Endothelial cell of umbilical vein (primary cell): Measurements from ENCODE around the gene SPRED1.

ENCODE experiments used
- CTCF ChIP-seq, 2 donors: IDR thresholded peaks; 1 replicate in 1 of 2; 2 replicates in 1 of 2; pipeline ENCODE4 v1.5.1; 2011; ENCODE audit warnings: low read length in 2 of 2, mild to moderate bottlenecking in 2 of 2, moderate library complexity in 2 of 2, control low read depth in 1 of 2, inconsistent platforms in 1 of 2, low read depth in 1 of 2; ENCODE audit not compliant: insufficient read depth in 1 of 2; ENCODE audit errors: extremely low read depth in 1 of 2
- EZH2 ChIP-seq: IDR thresholded peaks from 2 replicates; pipeline ENCODE4 v1.6.1; 2012; ENCODE audit warnings: borderline replicate concordance, low read depth, mild to moderate bottlenecking, moderate library complexity, low read length, inconsistent platforms; ENCODE audit not compliant: severe bottlenecking
- POLR2A ChIP-seq: IDR thresholded peaks from 2 replicates; pipeline ENCODE4 v1.6.1; 2012; ENCODE audit warnings: low read depth, mild to moderate bottlenecking, control low read depth, low read length

GRCh38 chr15:38217191-38217595 lies 35.4 kb upstream of the SPRED1 start:
- TF ChIP-seq CTCF (IDR thresholded peaks at IDR 0.05; ENCODE audit: extremely low read depth in 1 of 2, insufficient read depth in 1 of 2, low read depth in 1 of 2, low read length in 2 of 2) (no peak), POLR2A (no peak), EZH2 (no peak)
